ENCODE measurements around the gene YJEFN3. TPM values are rescaled to one million over a fixed set of nuclear protein-coding genes. Genes with fewer than 3 reads are reported as not detected.

YJEFN3 gene
- polyA plus RNA-seq, 3 donors, result 3.3 to 5.3 (median 4.1) TPM

GRCh38 chr19:19495614-19496603, 32.8 kb upstream of the YJEFN3 start:
- no peak for DNase-seq (ENCODE audit: low read depth in 3 of 3, low spot score in 2 of 3)

DNA sequence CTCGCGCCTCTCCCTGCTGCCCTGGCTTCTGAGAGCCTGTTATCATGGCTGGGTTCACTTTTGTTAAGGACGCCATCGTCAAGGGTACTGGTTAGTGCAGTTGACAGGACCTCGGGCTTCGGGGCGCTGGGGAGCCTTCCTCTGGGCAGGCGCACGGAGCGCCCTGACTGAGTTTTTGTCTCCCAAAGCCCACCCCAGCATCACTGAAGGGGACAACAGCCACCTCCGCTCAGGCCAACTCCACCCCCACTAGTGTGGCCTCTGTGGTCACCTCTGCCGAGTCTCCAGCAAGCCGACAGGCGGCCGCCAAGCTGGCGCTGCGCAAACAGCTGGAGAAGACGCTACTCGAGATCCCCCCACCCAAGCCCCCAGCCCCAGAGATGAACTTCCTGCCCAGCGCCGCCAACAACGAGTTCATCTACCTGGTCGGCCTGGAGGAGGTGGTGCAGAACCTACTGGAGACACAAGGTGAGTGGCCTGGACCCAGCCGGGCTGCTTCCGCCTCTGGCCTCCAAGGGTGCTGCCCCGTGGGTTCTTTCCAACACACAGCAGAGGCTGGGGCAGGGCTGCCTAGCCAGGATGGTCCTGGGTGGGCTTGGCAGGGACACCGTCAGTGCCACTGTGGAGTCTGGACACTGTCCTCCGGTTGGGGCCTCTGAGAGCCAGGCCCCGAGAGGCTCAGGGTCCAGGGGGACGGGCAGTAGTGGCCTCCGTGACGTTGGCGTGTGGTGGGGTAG, 30.3 kb upstream of the YJEFN3 start:
- DNase-seq (ENCODE audit: low read depth in 3 of 3, low spot score in 2 of 3), result no peak

DNA sequence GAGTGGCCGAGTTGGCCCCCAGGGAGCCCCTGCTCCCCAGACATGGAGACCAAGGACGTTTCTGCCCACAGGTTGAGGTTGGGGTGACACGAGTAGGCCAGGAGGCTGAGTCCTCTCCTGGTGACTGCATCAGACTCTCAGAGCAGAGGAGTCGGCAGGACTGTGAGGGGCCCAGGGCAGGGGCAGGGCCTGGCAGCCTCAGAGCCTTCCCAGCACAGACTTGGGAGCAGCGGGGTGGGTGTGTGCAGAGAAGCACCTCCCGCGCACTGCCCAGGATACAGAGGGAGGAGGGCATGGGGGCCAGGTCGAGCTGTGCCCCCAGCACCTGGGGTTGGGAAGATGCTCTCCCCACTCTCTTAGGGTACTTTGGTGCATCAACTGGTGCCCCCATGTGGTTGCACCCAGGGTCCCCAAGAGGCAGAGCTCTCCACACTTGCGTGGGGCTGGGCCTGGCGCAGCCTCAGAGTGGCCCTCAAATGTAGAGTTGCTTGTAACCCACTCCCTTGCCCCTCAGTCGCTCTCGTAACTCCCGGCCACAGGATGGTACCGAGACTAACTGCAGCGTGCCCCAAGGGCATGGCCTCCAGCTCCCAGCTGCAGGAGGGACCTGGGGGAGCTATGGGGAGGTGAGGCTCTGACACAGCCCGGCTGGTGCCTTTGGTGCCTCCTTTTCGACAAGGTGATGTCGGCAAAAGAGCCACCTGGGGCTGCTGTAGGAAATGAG, 29.3 kb upstream of the YJEFN3 start:
- no peak for DNase-seq (ENCODE audit: low read depth in 3 of 3, low spot score in 2 of 3)

GRCh38 chr19:19500975-19501644, 27.6 kb upstream of the YJEFN3 start:
- DNase-seq (ENCODE audit: low read depth in 3 of 3, low spot score in 2 of 3), result no peak

DNA sequence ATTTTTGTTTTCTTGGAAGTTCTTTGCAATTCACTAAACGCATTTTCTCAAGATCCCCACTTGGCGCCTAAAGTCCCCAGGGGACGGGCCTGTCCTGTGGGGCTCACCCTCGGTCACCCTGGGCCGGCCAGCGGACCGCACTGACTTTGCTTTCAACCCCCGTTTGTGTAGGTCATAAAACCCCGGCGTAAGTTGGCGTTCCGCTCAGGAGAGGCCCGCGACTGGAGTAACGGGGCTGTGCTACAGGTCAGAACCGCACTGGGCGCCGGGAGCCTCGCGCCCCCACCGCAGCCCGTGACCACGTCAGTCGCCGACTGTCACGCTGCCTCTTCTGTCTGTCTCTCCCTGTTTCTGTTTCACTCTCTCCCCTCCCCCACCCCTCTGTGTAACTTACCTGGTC, 26.9 kb upstream of the YJEFN3 start:
- DNase-seq (ENCODE audit: low read depth in 3 of 3, low spot score in 2 of 3), result no peak

DNA sequence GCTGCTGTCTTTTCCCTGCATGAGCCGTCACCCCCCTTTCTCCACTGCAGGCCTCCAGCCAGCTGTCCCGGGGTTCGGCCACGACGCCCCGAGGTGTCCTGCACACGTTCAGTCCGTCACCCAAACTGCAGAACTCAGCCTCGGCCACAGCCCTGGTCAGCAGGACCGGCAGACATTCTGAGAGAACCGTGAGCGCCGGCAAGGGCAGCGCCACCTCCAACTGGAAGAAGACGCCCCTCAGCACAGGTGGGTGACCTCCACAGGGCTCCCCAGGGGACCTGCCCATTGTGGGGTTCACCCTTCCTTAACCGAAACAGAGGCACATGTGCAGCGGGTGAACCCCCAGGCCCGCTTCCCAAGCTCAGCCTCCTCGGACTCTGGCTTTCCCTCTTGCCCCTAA, 26.4 kb upstream of the YJEFN3 start:
- DNase-seq (ENCODE audit: low read depth in 3 of 3, low spot score in 2 of 3), result no peak

GRCh38 chr19:19502808-19503602, 25.7 kb upstream of the YJEFN3 start:
- DNase-seq (ENCODE audit: low read depth in 3 of 3, low spot score in 2 of 3), result no peak

DNA sequence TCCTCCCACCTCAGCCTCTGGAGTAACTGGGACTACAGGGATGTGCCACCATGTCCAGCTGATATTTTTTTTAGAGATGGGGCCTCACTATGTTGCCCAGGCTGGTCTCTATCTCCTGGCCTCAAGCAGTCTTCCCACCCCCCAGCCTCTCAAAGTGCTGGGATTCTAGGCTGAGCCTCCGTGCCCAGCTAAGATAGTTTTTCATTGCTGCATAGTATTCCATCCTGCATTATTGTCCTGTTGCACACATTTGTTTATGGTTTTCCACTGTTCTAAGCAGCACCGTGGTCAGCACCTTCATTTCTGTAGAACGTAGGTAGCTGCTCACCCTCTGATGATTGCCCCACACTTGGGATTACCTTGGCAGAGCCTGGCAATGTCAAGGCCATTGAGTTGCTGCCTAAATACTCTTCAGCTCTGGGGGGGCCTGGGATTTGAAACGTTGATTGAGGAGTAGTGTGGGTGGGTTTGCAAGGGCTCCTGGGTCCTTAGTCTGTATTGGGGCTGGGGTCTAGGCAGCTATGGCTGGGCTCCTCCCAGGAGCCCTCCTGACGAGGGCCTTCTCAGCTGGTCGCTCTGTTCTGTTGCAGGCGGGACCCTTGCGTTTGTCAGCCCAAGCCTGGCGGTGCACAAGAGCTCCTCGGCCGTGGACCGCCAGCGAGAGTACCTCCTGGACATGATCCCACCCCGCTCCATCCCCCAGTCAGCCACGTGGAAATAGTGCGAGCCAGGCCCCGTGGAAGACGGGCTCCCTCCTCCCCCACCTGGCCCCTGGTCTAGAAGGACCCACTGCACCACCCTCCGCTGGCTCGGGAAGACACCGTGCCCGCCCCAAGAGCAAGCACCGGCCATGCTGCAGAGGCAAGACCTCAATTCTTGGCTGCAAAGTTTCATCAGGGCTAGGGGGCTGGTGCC, 23.7 kb upstream of the YJEFN3 start:
- no peak for DNase-seq (ENCODE audit: low read depth in 3 of 3, low spot score in 2 of 3)

DNA sequence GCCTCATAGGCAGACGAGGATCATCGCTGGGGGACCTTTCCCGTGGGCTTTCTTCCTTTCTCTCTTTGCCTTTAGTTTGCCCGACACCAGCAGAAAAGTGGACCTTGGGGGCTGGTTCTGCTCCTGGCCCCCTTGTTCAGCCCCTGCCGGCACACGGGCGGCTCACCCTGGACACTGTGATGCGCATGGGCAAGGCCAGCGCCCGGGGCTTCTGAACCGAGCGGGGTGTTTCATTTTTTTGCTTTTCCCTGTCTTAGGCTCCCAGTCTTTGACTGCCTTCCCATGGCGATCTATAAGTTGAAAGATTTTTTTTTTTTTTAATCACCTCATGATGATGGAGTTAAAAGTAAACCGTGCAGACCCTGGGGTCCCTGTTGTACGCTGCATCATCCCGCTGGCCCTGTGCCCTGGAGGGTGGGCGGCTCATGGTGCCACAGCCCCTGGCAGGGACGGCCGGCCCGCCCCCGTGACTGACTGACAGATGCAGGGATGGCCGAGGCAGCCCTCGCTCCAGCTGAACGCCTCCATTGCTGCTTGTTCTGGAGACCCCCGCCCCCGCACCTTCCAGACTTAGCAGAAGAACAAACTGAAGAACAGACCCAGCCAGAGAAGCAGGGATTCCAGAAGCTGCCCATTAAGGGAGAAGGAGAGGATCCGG, 22.9 kb upstream of the YJEFN3 start:
- DNase-seq (ENCODE audit: low read depth in 3 of 3, low spot score in 2 of 3), result no peak

GRCh38 chr19:19506592-19506991, 22.1 kb upstream of the YJEFN3 start:
- no peak for DNase-seq (ENCODE audit: low read depth in 3 of 3, low spot score in 2 of 3)

DNA sequence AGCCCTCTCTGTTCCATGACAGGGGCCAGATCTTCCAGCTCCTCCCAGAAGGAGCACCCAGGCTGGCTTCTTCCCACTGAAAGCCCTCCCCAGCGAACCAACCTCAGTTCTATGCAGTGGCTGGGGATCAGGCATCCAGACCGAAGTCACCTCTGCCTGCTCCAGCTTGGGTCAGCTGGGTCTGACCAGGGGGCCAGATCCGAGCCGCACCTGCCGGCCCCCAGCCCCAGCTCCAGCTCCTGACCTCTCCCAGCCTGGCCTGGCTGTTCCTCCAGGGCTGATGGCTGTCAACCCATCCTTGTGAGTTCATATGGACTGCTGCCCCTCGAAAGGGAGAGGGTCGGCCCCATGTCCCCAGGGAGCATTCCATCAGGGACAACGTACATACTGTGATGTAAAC, 21.4 kb upstream of the YJEFN3 start:
- DNase-seq (ENCODE audit: low read depth in 3 of 3, low spot score in 2 of 3), result no peak

GRCh38 chr19:19508217-19508616, 20.5 kb upstream of the YJEFN3 start:
- DNase-seq (ENCODE audit: low read depth in 3 of 3, low spot score in 2 of 3), result no peak

DNA sequence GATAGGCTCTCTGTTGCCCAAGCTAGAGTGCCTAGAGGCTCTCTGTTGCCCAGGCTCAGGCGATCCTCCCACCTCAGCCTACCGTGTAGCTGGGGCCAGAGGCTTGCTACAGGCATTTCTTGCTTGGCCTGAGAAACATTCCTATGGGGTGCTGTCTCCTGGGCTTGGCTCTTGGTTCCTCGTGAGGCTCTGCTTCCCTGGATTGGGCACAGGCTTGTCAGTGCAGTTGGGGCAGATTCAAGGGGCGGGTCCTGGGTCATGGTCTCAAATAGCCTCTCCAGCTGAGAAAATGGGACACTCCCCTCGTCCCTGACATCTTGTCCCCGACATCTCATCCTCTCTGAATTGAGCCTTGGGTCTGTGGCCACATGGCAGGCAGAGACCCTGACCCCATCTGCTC, 18.3 kb upstream of the YJEFN3 start:
- DNase-seq (ENCODE audit: low read depth in 3 of 3, low spot score in 2 of 3), result no peak

GRCh38 chr19:19513682-19514081, 15.0 kb upstream of the YJEFN3 start:
- no peak for DNase-seq (ENCODE audit: low read depth in 3 of 3, low spot score in 2 of 3)

GRCh38 chr19:19514215-19514657, 14.5 kb upstream of the YJEFN3 start:
- DNase-seq (ENCODE audit: low read depth in 3 of 3, low spot score in 2 of 3), result peak in 1 of 3 donors; percentile 54

DNA sequence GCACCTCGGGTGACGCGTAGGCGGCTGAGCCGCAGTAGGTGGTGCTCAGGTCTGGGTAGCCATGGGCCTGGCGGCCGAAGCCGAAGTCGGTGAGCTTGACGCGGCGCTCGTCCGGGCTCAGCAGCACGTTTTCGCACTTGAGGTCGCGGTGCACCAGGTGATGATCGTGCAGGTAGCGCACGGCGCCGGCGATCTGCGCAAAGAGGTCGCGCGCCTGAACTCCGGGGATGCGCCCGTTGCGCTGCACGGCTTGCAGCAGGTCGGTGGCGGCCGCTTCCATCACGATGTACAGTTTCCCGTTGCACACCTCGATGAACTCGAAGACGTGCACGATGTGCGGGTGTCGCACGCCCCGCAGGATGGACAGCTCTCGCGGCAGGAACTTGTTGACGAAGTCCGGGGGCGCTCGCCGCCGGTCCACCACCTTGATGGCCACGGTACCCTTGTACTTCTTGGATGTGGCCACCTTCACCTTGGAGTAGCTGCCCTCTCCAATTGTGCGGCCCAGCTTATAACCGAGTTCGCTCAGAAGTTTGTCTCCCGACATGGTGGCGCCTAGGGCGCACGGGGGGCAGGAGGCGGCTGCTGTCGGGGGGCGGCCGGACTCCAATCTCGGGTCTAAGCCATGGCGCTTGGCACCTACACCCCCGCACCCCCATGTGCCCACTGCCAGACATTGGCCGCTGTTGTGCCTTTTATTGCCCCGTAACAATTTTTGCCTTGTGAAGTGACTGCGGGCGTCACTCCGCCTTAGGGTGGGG, 13.7 kb upstream of the YJEFN3 start, which contains the start of gene TSSK6:
Gene TSSK6 (minus strand): TSS at position 668 of the 761 bp plus-strand sequence. CDS start 121 bp downstream, at position 547.
- DNase-seq (ENCODE audit: low read depth in 3 of 3, low spot score in 2 of 3), result no peak
